NCI-H345 treated with DMSO at 0.1 percent for 48 hours (cell line): ENCODE data around the gene COL18A1.
"Not testable (repeated sequence)": the region's sequence is repeated elsewhere in the genome, so short reads cannot be mapped to it uniquely, and the experiment has no call there.

ENCODE experiments used
- DNase-seq: peaks from one replicate; lab custom pipeline; 2025; ENCODE audit not compliant: unreplicated experiment; lab: John Stamatoyannopoulos, UW

The COL18A1 gene

DNA sequence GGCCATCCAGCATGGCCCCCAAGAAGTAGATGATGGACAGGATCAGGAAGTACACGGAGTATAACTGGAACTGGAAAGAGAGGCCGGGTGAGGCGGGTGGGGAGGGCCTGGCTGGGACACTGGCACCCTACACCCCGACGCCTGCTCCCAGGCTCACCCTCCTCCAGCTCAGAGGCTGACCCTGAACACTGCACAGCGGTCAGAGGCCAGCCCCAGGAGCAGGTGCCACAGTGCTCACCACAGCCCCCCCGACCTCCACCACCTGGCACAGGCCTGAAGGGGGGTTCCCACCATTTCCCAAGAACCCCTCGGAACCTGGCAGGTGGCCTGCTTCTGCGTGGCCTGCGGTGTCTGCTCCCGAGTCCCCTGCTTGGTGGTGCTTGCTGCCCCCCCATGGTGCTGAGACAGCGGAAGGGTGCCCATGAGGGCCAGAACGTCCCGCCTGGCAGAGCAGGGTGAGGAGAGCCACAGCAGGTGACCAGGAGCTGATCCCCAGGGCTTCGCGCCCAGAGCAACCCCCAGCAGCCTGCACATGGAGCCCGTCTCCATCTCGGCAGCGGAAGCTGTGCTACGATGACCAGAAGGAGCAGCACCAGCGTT lies 111.2 kb downstream of the COL18A1 start:
- no peak for DNase-seq

DNA sequence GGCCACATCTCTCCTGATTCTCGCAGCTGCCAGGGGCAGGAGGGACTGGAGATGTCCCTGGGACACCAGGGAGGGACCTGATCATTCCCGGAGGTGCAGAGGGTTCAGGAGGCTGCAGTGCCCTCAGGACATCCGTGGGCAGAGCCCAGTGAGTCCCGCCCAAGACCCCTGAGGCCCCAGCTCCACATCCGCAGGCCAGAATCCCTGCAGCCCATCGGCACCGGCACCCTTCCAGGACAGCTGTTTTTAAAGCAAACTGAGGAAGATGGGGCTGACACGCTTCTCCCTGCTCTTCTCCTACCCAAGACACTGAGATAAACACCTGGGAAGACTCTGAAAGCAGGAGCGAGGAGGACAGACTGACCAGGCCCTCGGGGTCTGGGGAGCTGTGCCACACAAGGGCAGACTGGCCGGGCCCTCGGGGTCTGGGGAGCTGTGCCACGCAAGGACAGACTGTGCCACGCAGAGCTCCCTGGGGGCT lies 111.7 kb downstream of the COL18A1 start:
- no peak for DNase-seq

DNA sequence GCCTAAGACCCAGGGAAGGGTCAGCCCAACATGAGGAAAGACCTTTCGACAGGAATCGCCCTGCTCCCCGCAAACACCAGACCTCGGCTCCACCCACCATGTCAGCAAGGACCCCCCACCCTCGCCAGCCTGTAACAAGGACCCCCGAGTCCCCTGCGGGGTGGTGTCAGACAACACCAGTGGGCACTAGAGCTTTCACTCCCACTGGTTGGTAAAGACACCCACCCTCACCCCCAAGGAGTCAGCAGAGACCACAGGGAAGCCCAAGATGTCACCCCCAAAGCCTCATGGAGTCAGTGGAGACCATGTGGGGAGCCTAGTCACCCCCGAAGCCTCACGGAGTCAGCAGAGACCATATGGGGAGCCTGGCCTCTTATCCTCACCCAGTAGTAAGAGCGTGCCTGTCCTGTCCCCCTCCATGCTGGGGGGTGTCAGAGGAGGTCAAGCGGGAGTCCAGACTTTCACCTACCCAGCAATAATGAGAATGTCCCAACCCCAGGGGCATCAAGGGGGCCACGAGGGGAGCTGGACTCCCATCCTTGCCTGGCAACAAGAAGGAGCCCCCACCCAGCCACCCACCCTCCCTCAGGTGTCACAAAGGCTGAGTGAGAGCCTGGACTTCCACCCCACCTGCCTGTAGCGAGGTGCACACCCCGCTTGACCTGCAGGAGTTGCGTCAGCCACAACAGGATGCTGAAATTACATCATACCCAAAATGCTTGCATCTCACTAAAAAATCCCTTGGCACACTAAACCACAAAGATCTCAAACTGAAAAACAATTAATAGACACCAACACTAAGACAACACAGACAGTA lies 112.5 kb downstream of the COL18A1 start:
- DNase-seq, result no peak

DNA sequence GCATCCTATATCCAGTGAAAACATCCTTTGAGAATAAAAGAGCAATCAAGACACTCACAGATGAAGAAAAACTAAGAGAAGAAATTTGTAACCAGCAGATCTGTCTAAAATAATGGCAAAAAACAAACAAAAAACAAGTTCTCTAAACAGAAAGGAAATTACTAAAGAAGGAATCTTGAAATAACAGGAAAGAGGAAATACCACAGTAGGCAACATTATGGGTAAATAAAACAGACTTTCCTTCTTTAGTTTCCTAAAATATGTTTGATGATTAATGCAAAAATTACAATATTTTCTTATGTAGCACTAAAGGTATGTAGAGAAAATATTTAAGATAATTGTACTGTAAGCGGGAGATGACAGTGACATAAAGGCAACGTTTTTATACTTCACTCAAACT lies 113.8 kb downstream of the COL18A1 start:
- DNase-seq, result no peak

DNA sequence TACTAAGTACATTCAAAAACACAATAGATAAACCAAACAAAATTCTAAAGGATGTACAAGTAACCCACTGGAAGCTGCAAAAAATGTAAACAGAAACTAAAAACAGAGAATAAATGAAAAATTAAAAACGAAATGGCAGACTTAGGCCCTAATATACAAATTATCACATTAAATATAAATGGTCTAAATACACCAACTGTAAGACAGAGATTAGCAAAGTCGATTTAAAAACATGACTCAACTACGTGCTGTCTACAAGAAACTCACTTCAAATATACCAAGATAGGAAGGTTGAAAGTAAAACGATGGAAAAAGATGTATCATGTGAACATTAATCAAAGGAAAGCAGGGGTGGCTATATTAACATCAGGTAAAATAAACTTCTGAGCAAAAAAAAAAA lies 114.2 kb downstream of the COL18A1 start:
- DNase-seq, result no peak

DNA sequence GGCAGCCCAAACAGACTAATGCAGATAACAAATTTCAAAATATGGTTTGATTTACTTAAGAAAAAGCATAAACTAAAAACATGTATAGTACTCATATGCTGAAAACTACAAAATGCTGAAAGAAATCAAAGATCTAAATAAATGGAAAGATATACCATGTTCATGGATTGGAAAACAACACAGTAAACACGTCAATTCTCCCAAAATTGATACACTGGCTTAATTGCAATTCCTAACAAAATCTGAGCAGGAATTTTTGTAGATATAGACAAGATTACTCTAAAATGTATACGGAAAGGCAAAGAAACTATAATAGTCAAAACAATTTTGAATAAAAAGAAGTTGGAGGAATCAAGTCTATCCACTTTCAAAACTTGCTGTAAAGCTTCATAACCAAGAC lies 116.3 kb downstream of the COL18A1 start:
- no peak for DNase-seq

DNA sequence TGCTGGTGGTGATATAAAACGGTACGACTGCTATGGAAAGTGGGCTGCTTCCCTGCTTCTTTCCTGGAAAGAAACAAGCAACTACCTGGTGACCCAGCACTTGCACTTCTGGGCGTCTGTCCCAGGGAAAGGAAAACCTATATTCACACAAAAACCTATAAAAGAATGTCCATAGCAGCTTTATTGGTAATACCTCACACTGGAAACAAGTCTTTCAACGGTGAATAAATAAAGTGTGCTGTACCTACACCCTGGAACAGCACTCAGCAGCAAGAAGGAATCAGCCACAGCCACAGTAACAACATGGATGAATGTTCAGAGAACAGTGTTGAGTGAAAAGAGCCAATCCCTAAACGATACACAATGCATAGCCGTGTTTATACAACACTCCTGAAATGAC lies 117.4 kb downstream of the COL18A1 start:
- DNase-seq, result no peak

DNA sequence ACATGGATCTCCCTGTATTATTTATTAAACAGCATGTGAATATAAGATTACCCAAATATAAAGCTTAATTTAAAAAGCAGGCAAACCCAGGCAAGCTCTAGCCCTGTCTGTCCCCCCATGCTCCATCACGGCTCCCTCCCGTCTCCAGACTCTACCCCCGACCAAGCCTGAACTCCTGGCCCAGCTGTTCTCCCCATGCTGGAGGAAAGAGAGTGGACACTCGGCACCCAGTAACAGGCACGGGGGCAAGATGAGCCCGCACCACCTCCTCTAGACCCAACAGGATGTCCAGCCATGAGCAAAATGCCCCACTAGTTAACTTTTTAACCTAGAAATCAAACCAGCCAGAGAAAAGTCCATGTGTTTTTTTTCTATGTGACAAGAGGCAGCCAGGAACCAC lies 118.0 kb downstream of the COL18A1 start:
- DNase-seq, result no peak

DNA sequence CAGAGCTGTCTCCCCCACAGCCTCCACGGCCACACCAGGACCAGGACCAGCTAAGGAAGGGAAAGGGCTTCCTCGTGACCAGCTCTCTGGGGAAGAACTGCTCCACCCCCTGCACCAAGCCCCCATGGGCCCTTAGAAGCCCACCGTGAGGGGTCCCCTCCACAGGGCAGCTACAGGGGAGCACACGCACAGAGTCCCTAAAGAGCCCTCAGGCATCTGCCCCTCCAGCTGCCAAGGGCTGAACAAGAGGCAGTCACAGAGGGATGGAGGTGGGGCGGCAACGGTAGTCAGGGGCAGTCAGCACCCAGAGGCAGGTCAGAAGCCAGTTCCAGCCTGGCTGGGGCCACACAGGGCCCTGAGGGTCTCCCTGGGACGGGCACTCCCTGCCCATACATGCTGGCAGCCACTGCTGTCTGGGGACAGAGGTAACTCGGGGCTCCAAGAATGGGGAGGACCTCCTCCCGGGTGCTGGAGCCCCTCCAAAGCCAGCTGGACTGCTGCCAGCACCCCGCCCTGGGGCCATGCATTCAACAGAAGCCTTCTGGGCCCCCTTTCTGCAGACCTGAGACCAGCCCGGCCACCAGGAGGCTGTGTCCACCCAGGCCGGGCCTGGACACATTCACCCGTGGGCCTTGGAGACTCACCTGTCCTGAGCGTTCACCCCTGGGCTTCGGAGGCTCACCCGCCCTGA lies 118.6 kb downstream of the COL18A1 start:
- no peak for DNase-seq

DNA sequence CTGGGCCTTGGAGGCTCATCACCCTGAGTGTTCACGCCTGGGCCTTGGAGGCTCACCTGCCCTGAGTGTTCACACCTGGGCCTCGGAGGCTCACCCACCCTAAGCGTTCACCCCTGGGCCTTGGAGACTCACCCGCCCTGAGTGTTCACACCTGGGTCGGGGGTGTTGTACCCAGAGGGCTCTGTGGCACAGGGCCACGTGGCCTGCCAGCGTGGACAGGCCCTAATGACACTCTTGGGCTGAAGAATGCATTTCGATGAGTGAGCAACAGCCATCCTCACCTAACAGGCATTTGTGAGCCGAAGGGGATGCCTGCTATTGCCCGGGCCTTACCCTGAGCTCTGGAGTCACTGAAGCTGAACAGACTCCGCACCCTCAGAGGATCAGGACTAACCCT lies 119.8 kb downstream of the COL18A1 start:
- no peak for DNase-seq

DNA sequence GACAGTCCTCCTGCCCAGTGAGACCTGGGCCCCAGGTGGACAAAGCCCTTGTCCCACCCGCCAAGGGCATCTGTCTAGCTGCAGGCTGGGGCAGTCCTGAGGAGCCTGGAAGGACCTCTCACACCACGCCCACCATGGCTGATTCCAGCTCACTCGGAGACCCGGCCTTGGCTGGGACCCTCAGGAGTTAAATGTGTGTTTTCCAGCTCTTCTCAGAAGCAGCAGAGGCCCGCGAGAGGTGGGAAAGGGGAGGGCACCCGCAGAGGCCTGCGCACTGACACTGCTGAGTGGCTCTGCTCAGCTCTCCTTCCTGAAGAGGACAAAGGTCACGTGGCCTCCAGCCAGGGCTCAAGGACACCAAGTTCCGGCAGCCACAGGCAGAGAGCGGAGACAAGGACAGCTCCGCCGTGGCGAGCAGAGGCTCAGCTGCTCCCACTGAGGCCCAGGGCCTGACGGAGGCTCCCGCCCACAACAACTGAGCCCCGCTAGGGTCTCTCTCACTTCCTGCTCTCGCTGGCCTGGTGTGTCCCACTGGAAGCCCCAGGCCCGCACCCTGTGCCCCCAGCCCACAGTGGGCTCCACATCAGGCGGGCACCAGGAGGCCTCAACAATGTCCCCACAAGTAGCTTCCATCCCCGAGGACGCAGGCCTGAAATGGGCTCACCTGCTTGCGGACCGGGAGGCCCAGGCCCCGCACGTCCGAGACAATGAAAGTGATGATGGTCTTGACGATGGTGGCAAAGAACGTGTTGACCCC lies 120.4 kb downstream of the COL18A1 start:
- no peak for DNase-seq

DNA sequence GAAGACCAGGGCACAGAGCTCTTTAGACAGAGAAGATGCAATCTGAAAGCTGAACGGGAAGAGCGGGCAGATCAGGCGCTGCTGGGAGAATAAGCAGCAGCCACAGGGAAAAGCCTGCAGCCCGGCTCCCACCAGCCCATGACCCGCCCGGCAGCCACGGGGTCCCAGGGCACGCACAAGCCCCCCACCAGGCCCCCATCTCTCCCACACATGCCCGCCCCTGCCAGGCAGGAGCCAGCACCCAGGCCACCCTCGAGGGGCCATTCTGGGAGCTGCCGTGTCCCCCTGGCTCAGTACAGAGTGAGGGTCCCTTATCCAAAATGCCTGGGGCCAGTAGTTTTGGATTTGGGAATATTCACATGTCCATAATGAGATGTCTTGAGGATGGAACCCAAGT lies 120.9 kb downstream of the COL18A1 start:
- DNase-seq, result no peak

DNA sequence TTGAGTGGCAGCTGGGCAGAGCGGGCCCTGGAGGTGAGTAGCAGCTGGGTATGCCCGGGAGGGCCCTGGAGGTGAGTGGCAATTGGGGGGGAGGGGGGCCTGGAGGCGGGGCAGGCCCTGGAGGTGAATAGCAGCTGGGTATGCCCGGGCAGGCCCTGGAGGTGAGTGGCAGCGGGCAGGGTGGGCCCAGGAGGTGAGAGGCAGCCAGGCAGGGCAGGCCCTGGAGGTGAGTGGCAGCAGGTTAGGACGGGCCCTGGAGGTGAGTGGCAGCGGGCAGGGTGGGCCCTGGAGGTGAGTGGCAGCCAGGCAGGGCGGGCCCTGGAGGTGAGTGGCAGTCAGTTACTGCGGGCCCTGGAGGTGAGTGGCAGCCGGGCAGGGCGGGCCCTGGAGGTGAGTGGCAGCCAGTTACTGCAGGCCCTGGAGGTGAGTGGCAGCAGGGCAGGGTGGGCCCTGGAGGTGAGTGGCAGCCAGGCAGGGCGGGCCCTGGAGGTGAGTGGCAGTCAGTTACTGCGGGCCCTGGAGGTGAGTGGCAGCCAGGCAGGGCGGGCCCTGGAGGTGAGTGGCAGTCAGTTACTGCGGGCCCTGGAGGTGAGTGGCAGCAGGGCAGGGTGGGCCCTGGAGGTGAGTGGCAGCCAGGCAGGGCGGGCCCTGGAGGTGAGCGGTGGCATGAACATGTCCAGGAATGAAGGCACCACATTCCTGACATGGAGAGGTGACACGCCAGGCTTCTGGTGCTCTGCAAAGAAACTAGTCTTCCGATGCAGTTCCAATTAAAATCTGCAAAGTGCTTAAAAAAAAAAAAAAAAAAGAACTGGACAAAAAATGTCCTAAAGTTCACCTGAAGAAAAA lies 122.4 kb downstream of the COL18A1 start:
- not testable (repeated sequence) for DNase-seq

DNA sequence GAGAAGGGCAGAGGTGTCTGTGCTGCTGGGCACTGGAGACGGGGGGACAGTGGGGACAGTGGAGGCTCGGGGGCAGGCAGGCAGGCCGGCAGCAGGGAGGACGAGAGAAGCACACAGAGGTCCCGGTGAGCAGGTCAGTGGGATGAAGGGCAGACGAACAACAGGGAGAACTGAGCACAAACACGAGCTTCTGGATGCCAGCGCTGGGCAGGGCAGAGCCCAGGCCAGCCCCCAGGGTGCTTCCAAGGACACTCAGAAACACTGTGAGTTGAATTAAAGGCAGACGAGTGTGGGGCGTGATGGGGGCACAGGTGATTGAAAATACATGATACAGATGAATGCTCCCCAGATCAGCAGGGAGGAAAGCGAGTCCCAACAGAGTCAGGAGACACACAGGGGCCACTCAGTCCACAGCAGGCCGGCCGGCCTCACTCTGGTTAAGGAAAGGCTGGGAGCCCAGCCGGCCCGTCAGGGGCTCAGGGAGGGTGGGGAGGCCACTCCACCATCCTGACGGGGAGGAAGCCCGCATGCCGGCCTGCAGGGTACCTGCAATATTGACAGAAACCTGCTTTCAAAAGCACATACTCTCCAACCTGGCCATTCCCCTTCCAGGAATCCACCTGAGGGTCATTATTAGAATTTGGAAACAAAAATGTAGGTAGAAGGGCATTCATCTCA lies 123.2 kb downstream of the COL18A1 start:
- no peak for DNase-seq

DNA sequence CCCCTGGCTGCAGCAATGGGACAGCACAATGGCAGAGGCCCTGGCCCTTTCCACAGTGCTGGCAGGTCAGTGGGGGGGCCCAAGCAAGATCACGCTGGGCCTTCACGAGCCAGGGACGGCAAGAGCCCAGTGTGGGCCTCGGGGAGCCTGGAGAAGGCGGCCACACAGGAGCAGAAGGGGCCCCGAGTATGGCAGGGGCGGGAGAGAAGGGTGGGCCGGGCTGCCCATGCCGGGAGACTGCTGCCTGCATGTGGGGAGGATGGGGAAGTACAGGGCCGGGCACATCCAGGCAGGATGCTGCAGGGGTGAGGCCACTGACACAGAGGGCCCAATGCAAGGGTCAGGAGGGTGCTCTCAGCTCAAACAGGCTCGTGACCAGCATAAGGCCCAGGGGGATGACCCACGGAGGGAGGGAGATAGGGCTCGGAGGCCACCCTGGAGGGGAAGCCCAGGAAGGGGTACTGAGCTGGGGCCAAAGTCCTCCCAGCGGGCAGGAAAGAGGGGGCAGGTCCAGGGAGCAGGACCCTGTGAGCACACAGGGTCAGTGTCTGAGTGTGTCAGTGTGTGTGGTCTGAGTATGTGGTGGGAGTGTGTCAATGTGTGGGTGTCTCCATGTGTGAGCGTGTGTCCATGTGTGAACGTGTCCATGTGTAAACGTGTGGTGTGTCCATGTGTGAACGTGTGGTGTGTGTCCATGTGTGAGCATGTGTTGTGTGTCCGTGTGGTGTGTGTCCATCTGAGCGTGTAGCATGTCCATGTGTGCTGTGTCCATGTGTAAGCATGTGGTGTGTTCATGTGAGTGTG lies 124.2 kb downstream of the COL18A1 start:
- DNase-seq, result no peak

DNA sequence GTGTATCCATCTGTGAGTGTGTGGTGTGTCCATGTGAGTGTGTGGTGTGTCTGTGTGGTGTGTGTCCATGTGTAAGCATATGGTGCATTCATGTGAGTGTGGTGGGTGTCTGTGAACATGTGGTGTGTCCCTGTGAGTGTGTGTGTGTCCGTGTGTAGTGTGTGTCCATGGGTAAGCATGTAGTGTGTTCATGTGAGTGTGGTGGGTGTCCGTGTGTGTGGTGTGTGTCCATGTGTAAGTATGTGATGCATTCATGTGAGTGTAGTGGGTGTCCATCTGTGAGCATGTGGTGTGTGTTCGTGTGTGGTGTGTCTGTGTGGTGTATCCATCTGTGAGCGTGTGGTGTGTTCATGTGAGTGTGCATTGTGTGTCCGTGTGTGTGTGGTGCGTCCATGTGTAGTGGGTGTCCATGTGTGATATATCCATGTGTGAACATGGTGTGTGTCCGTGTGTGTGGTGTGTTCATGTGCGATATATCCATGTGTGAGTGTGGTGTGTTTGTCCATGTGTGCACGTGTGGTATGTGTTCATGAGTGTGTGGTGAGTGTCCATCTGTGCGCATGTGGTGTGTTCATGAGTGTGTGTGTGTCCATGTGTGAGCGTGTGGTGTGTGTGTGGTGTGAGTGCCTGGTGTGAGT lies 124.9 kb downstream of the COL18A1 start:
- DNase-seq, result no peak

DNA sequence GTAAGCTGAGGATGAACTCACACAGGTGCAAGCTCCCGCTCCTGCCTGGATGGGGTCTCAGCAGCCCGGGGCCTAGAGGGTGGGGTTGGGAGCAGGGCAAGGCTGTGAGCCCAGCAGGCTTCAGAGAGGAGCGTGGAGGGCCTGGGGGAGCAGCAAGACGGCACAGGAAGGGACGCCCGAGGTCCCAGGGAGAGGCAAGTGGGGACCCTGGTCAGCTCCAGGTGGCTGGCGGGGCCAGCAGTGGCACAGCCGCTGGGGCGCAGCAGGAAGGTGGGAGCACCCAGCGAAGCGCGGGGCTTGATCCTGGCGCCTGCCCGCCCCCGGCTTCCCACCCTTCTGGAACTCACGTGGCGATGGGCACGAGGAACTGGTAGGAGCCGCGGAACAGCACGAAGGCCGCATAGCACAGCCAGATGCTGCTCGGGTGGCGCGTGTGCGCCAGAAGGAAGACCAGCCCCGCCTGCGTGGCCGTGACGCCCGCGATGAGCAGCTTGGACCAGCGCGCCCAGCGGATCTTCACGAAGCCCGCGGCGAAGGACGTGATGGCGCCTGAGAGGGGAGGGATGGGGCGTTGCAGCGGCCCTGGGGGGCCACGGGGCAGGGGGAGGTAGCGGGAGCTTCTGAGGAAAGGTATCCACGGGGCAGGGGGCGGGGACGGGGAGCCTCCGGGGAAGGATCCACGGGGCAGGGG lies 125.6 kb downstream of the COL18A1 start:
- DNase-seq, result no peak

DNA sequence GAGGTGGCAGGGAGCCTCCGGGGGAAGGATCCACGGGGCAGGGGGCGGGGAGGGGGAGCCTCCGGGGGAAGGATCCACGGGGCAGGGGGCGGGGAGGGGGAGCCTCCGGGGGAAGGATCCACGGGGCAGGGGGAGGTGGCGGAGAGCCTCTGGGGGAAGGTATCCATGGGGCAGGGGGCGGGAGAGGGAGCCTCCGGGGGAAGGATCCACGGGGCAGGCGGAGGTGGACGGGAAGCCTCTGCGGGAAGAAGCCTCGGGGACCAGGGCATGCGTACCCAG lies 126.1 kb downstream of the COL18A1 start:
- DNase-seq, result not testable (repeated sequence)
